Effector memory CD4-positive, alpha-beta T cell (primary cell): ENCODE measurements around the gene ATP5ME.
A peak's percentile ranks its signal among the peaks of the same experiment; 100 is the strongest.

ENCODE experiments used
- DNase-seq, 3 donors: peaks; one replicate each; pipeline ENCODE4 v3.0.0-alpha.2; 2020
- H3K27ac ChIP-seq: 2 replicates; pipeline ENCODE4 v1.7.0; 2013; ENCODE audit warnings: mild to moderate bottlenecking, low read length, moderate library complexity; ENCODE audit not compliant: insufficient read depth, poor library complexity, severe bottlenecking
- H3K27me3 ChIP-seq: replicated peaks from 2 replicates; pipeline ENCODE4 v1.7.0; 2013; ENCODE audit warnings: mild to moderate bottlenecking, low read length; ENCODE audit not compliant: insufficient read depth, control insufficient read depth, poor library complexity, severe bottlenecking
- H3K36me3 ChIP-seq: 2 replicates; pipeline ENCODE4 v1.7.0; 2013; ENCODE audit warnings: mild to moderate bottlenecking, low read length, moderate library complexity; ENCODE audit not compliant: control insufficient read depth, insufficient read depth
- H3K4me1 ChIP-seq: 2 replicates; pipeline ENCODE4 v1.7.0; 2013; ENCODE audit warnings: low read length, mild to moderate bottlenecking; ENCODE audit not compliant: control insufficient read depth, insufficient read depth, poor library complexity, severe bottlenecking
- H3K4me3 ChIP-seq: 2 replicates; pipeline ENCODE4 v1.7.0; 2013; ENCODE audit warnings: low read length, low read depth, mild to moderate bottlenecking; ENCODE audit not compliant: insufficient read depth, poor library complexity, severe bottlenecking
- H3K9me3 ChIP-seq: 2 replicates; pipeline ENCODE4 v1.7.0; 2013; ENCODE audit warnings: mild to moderate bottlenecking, low read length, moderate library complexity; ENCODE audit not compliant: control insufficient read depth

ATP5ME gene

DNA sequence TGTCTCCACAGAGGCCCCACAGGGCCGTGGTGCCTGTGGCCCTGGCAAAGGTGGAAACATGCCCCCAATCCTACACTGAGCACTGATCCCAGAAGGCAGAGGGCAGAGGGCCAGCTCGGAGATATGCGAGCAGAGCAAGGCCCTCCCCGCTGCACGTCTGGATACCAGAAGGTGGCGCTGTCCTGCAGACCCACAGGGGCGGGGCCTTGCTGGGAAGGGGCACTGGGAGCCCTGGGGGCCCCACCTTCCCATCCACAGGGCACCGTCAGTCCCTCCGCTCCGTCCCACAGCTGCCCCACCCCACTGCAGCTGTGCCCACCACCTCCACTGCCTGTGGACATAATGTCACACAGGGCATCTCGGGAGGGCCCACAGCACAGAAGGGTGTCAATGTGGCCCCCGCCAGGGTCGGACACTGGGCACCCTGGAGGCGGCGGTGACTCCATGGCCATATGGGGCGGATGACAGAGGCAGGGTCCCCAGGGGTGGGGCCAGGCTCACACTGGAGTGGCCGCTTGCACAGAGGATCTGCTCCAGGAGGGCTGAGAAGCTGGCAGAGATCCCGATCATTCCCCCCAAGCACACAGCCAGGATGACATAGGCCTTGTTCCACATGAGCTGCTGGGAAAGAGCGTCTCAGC lies 10.0 kb upstream of the ATP5ME start:
- Histone ChIP-seq H3K27ac (no peak overlapping the region), H3K9me3 (no peaks in the 10 kb centered on the region), H3K4me1 (peaks cover 8% of the 10 kb centered on the region), H3K4me3 (no peak overlapping the region), H3K27me3 (no peaks in the 10 kb centered on the region), H3K36me3 (no peaks in the 10 kb centered on the region)
- no peak for DNase-seq

DNA sequence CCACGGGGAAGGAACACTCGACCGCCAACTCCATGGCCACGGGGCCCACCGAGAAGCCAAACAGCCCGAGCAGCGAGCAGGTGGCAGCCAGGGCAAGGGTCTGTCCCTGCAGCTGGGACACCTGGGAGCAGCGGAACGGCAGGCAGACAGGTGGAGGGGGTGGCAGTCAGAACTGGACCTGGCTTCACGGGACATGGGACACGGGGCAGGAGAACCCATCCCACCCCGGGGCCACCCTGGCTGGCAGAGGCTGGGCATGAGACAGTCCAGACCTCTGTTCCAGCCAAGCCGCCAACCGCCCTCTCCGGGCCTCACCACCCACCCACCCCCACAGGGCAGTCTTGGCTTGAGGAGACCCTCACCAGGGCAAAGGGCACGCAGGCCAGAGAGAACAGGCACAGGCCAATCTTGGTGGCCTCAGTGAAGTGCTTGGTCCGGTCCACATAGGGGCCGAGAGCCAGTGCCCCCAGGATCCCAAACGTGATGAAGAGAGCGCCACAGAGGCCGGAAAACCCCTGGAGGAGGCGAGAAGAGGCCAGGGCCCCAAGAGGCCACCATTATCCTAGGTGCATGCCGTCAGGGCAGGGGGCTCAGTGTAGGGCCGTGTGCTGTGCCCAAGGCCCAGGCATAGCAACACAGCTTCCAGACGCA lies 9.3 kb upstream of the ATP5ME start:
- Histone ChIP-seq H3K27me3 (no peaks in the 10 kb centered on the region), H3K4me3 (no peak overlapping the region), H3K27ac (no peak overlapping the region), H3K9me3 (no peaks in the 10 kb centered on the region), H3K4me1 (peaks cover 8% of the 10 kb centered on the region), H3K36me3 (no peaks in the 10 kb centered on the region)
- no peak for DNase-seq

DNA sequence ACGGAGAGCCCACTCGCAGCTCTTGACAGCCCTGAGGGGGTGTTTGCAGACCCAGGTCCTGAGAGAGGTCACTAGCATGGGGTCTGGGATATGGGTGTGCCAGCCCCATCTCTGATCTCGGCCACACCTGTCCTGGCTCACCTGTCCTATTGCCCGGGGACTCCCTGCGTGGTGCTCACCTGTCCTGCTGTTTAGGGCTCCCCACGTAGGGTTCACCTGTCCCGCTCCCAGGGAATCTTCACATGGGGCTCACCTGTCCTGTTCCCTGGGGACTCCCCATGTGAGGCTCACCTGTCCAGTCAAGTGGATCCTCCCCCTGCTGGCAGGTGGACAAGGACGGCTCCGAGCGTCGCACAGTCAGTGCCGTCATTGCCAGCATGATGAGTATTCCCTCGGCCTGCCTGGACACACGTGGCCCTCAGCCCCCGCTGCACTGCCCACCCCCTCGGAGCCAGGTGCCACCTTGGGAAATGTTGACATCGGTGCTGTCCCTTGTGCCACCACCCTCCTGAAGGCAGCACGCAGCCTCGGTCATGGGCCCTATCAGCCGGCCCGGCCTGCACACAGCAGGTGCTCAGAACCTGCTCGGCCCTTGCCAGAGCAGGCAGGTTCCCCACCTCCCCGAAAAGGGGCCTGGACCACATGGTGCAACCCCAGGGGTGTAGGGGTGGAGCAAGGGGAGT lies 8.6 kb upstream of the ATP5ME start:
- no peak for DNase-seq
- Histone ChIP-seq H3K36me3 (no peaks in the 10 kb centered on the region), H3K4me1 (peaks cover 8% of the 10 kb centered on the region), H3K27me3 (no peaks in the 10 kb centered on the region), H3K4me3 (no peak overlapping the region), H3K9me3 (no peaks in the 10 kb centered on the region), H3K27ac (no peak overlapping the region)

DNA sequence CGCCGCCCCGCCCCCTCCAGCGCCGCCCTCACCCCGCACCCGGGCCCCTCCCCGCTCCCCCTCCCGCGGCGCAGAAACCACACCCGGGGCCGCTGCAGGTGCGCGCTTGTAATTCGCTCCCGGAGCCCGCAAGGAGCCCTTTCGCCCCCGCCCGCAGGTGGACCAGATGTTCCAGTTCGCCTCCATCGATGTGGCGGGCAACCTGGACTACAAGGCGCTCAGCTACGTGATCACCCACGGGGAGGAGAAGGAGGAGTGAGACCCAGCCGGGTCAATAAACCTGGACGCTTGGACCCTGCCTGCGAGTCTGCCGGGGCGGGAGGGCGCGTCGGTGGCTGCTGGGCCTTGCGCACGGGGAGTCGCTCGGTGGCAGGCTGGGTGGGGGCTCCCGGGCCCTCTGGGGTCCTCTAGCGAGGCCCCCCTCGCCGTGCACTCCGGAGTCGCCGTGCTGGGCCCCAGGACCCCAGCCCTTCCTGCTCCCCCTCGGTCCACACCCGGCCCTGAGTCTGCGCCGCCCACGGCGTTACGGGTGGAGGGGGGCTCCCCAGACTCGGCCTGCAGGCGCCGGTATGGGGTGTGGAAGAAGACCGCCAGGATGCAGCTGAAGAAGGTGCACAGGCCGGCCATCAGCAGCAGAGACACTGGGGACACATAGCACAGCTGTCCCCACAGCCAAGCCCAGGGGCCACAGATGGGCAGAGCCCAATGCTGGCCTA lies 7.8 kb upstream of the ATP5ME start:
- no peaks in the 10 kb centered on the region for H3K36me3 ChIP-seq
- peak in 2 of 3 donors; percentile 51 to 66 for DNase-seq
- H3K27me3 ChIP-seq: no peaks in the 10 kb centered on the region
- H3K9me3 ChIP-seq: no peaks in the 10 kb centered on the region
- H3K27ac ChIP-seq: no peak overlapping the region
- no peak overlapping the region for H3K4me3 ChIP-seq
- H3K4me1 ChIP-seq: peaks cover 8% of the 10 kb centered on the region

DNA sequence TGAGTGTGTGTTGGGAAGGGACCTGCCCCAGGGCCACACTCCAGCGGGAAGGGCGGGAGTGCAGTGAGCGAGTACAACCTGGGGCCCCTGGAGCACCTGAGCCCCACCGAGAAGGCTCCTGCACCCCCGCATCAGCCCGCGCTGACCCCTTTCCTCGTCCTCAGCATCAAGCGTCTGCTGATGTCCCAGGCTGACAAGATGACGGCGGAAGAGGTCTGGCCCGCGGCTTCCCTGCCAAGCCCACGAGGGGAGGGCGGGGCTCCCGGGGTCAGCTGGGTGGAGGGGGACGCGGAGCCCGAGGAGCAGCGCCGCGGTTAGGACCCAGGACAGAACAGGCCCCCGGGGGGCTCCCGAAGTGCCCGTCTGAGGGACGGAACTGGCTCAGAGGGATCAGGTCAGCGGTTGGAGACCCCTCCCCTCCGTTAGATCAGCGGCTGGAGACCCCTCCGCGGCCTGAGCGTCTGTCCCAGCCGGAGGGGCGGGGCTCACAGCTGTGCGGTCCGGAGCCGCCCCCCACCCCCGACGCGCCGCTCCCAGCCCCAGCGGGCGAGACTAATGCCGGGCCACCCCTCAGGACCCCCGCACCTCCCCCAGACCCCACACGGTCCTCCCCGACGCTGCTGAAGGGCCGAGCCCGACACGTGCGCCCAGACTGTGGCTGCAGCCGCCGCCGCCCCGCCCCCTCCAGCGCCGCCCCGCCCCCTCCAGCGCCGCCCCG lies 7.0 kb upstream of the ATP5ME start:
- no peaks in the 10 kb centered on the region for H3K36me3 ChIP-seq
- H3K27me3 ChIP-seq: no peaks in the 10 kb centered on the region
- H3K27ac ChIP-seq: peak overlapping the region; percentile 32
- no peaks in the 10 kb centered on the region for H3K9me3 ChIP-seq
- H3K4me3 ChIP-seq: peak overlapping the region; percentile 60
- H3K4me1 ChIP-seq: peaks cover 8% of the 10 kb centered on the region
- DNase-seq: peak in 2 of 3 donors; percentile 46 to 53

DNA sequence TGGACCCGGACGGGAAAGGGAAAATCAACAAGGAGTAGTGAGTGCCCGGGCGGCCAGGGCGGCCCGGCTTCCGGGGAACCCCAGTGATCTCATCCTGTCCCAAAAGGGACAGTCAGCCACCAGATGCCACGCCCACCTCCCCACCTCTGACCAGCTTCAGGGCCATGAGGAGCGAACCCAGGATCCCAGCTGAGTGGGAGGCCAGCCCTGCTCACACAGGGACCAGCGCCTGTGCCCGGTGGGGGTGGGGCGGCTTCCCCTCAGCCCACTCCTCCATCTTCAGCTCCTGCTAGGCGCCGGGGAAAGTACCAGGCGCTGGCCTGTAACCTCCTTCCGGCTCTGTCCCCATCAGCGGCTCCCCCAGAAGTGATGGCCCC lies 6.5 kb upstream of the ATP5ME start:
- H3K4me1 ChIP-seq: peaks cover 8% of the 10 kb centered on the region
- no peaks in the 10 kb centered on the region for H3K27me3 ChIP-seq
- peak overlapping the region; percentile 60 for H3K4me3 ChIP-seq
- peak in 1 of 3 donors; percentile 22 for DNase-seq
- no peaks in the 10 kb centered on the region for H3K36me3 ChIP-seq
- H3K27ac ChIP-seq: peak overlapping the region; percentile 32
- H3K9me3 ChIP-seq: no peaks in the 10 kb centered on the region

DNA sequence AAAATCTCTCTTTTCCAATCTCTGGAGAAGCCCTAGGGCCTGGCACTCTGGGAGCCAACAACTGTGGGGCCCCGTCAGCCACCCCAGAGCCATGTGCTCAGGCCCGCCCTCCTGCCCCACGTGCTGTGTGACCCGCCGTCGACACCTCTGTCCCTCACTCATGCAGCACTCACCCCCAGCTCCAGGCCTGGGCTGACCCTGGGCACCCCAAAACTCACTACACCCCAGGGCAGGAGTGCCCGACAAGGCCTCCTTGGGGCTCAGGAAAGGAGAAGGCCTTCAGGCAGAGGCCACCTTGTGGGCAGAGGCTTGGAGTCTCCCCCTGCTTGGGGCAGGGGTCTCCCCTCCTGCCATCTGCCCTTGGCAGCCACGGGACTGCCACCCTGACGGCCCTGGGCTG lies 6.0 kb upstream of the ATP5ME start:
- H3K36me3 ChIP-seq: no peaks in the 10 kb centered on the region
- no peak overlapping the region for H3K27ac ChIP-seq
- no peaks in the 10 kb centered on the region for H3K9me3 ChIP-seq
- H3K4me3 ChIP-seq: no peak overlapping the region
- peaks cover 13% of the 10 kb centered on the region for H3K4me1 ChIP-seq
- H3K27me3 ChIP-seq: no peaks in the 10 kb centered on the region
- no peak for DNase-seq

DNA sequence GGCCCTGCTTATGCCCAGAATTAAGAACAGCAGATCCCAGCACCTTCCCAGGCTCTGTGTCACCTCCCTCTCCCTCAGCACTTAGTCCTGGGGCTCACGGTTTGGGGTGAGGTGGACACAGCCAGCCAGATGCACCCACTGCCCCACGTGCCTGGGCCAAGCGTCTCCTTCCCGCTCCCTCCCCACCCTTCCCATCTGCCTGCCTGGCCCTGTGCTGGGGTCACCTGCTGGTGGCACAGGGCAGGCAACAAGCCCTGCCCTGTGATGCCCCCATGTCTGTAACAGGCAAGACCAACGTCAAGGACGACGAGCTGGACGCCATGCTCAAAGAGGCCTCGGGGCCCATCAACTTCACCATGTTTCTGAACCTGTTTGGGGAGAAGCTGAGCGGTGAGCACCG lies 5.6 kb upstream of the ATP5ME start:
- no peak for DNase-seq
- Histone ChIP-seq H3K4me1 (peaks cover 17% of the 10 kb centered on the region), H3K4me3 (no peak overlapping the region), H3K27ac (no peak overlapping the region), H3K27me3 (no peaks in the 10 kb centered on the region), H3K9me3 (no peaks in the 10 kb centered on the region), H3K36me3 (no peaks in the 10 kb centered on the region)

DNA sequence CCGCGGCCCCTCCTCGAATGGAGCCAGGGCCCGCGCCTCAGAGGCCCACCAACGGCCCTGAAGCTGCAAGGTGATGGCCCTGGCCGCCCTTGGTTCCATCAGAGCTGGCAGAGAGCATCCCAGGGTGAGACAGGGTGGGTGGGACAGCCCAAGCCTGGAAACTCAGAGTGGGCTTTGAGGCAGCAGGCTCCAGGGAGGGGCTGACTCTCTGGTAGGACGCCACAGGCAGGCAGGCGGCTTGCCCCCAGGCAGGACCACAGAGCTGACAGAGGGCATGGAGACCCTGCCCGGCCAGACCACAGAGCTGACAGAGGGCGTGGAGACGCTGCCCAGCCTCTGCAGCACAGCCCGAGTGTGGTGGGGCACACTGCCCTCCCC lies 5.0 kb upstream of the ATP5ME start:
- Histone ChIP-seq H3K27me3 (no peaks in the 10 kb centered on the region), H3K4me1 (peaks cover 18% of the 10 kb centered on the region), H3K36me3 (no peaks in the 10 kb centered on the region), H3K4me3 (no peak overlapping the region), H3K27ac (no peak overlapping the region), H3K9me3 (no peaks in the 10 kb centered on the region)
- DNase-seq: no peak
